ENCODE measurements around the gene LRRC26. TPM values are rescaled to one million over a fixed set of nuclear protein-coding genes. Genes with fewer than 3 reads are reported as not detected.

The LRRC26 gene
- total RNA-seq, 1 donor from 2014 or later = 0.31 TPM

- peak; percentile 99 for DNase-seq
- Mint-ChIP-seq H3K27me3 (no peaks in the 10 kb centered on the region), H3K4me3 (peak within 1 kb of the TSS; percentile 92), H3K4me1 (peaks cover 36% of the 10 kb centered on the region), H3K36me3 (ENCODE audit: low read depth) (peaks cover 52% of the 10 kb centered on the region), H3K9me3 (no peaks in the 10 kb centered on the region), H3K27ac (peak within 1 kb of the TSS; percentile 91)
- peak; percentile 79 for ATAC-seq (ENCODE audit: low read depth)
- ChIA-PET CTCF (interaction anchor here (0.9 to 2.0 kb wide), 10 partner anchors 13 to 142 kb away, joined by 3 to 13 read pairs (median 5); partner anchors contain the start of genes MAN1B1, RNF224 and TPRN), POLR2A (interaction anchor here (0.7 to 4.4 kb wide), 24 partner anchors 8 to 462 kb away, joined by 3 to 49 read pairs (median 8); partner anchors contain the start of genes CYSRT1, MAN1B1, NDOR1 and RNF208)
- TF ChIP-seq CTCF (IDR thresholded peaks at IDR 0.05) = no peak
- intact Hi-C loops (cut with micrococcal nuclease) = loop anchor here (1.0 kb wide), 7 partner anchors 12 to 70 kb away; partner anchors contain the start of genes NDOR1, RNF224, TMEM203 and TPRN
Measured at GRCh38 chr9:137188490-137189296, 18.8 kb upstream of the LRRC26 start, which contains the start of the genes ANAPC2 and SSNA1. Gene ANAPC2 (minus strand): TSS chr9:137188560. CDS start chr9:137188532, 28 bp downstream. Gene SSNA1 (plus strand): TSS chr9:137188676. CDS start chr9:137188727, 51 bp downstream.

GRCh38 chr9:137188086-137188489, 18.2 kb upstream of the LRRC26 start:
- H3K36me3 Mint-ChIP-seq (ENCODE audit: low read depth) = peaks cover 59% of the 10 kb centered on the region

GRCh38 chr9:137187386-137187785, 17.5 kb upstream of the LRRC26 start:
- Mint-ChIP-seq H3K4me1 (peaks cover 36% of the 10 kb centered on the region), H3K9me3 (no peaks in the 10 kb centered on the region), H3K27me3 (no peaks in the 10 kb centered on the region), H3K36me3 (ENCODE audit: low read depth) (peaks cover 65% of the 10 kb centered on the region), H3K27ac (peak overlapping the region; percentile 90), H3K4me3 (peak overlapping the region; percentile 92)
- TF ChIP-seq CTCF (IDR thresholded peaks at IDR 0.05) = no peak
- intact Hi-C loops (cut with micrococcal nuclease) = no loop called here
- ChIA-PET CTCF (interaction anchor here (0.6 kb wide), 1 partner anchor 57 kb away, joined by 3 read pairs; no protein-coding TSS in a partner anchor), POLR2A (interaction anchor here (1.0 to 4.4 kb wide), 10 partner anchors 11 to 58 kb away, joined by 3 to 49 read pairs (median 18); partner anchors contain the start of genes CYSRT1, NDOR1, RNF208 and TMEM203)
- ATAC-seq (ENCODE audit: low read depth) (no peak), DNase-seq (no peak)

More at GRCh38 chr9:137188086-137188489, 18.2 kb upstream of the LRRC26 start:
- POLR2A ChIA-PET = interaction anchor here (1.0 to 4.4 kb wide), 15 partner anchors 10 to 461 kb away, joined by 3 to 49 read pairs (median 10); partner anchors contain the start of genes CYSRT1, MAN1B1, NDOR1 and RNF208
- TF ChIP-seq CTCF (IDR thresholded peaks at IDR 0.05) = no peak
- peak overlapping the region; percentile 92 for H3K4me3 Mint-ChIP-seq
- peaks cover 36% of the 10 kb centered on the region for H3K4me1 Mint-ChIP-seq
- H3K27me3 Mint-ChIP-seq = no peaks in the 10 kb centered on the region
- no peak for ATAC-seq (ENCODE audit: low read depth)
- no peak for DNase-seq
- peak overlapping the region; percentile 90 for H3K27ac Mint-ChIP-seq
- no peaks in the 10 kb centered on the region for H3K9me3 Mint-ChIP-seq
- CTCF ChIA-PET = interaction anchor here (0.6 to 2.0 kb wide), 6 partner anchors 14 to 102 kb away, joined by 3 to 13 read pairs (median 6); partner anchors contain the start of genes MAN1B1, RNF224 and TPRN
- intact Hi-C loops (cut with micrococcal nuclease) = loop anchor here (1.0 kb wide), 6 partner anchors 12 to 70 kb away; partner anchors contain the start of genes NDOR1, TMEM203 and TPRN

- H3K4me1 Mint-ChIP-seq = peaks cover 36% of the 10 kb centered on the region
- CTCF ChIA-PET = no interaction called here
Measured at GRCh38 chr9:137186385-137186784, 16.5 kb upstream of the LRRC26 start.

More at GRCh38 chr9:137186385-137186784, 16.5 kb upstream of the LRRC26 start:
- no peak for TF ChIP-seq CTCF (IDR thresholded peaks at IDR 0.05)
- peaks cover 71% of the 10 kb centered on the region for H3K36me3 Mint-ChIP-seq (ENCODE audit: low read depth)
- DNase-seq (no peak), ATAC-seq (ENCODE audit: low read depth) (no peak)
- no peaks in the 10 kb centered on the region for H3K9me3 Mint-ChIP-seq
- H3K27ac Mint-ChIP-seq = no peak overlapping the region
- peak overlapping the region; percentile 42 for H3K4me3 Mint-ChIP-seq
- intact Hi-C loops (cut with micrococcal nuclease) = no loop called here
- no peaks in the 10 kb centered on the region for H3K27me3 Mint-ChIP-seq
- POLR2A ChIA-PET = no interaction called here

All from activated B cell treated with CpG ODN at 0.5 μM for 24 hours (primary cell).